HEK293 (cell line): ENCODE measurements around the gene TLL1.

Experiments used
- CTCF ChIA-PET: fragments of 350-600 bp; formaldehyde crosslinking; extraction: SDS; loops from one replicate; lab custom pipeline; 2021; ENCODE audit warnings: antibody characterized with exemption; lab: Yijun Ruan, JAX
- POLR2A ChIA-PET: fragments of 300-600 bp; formaldehyde crosslinking; extraction: SDS; loops from one replicate; lab custom pipeline; 2020; ENCODE audit warnings: antibody characterized with exemption, inconsistent platforms; lab: Yijun Ruan, JAX
- H3K27ac ChIP-seq: fragments of 200-500 bp; sonication (Bioruptor generic); 2 replicates; pipeline ENCODE4 v1.5.1; 2014; ENCODE audit warnings: low read depth, low read length, control low read depth, inconsistent platforms; ENCODE audit errors: extremely low read depth
- H3K36me3 ChIP-seq, 2 experiments: fragments of 200-500 bp in 1 of 2; sonication (Bioruptor generic) in 1 of 2; 1 replicate in 1 of 2; 2 replicates in 1 of 2; pipeline ENCODE4 v1.5.1; 2014 to 2017; ENCODE audit warnings: inconsistent platforms in 2 of 2, low read length in 2 of 2; ENCODE audit not compliant: control insufficient read depth in 2 of 2, insufficient read depth in 1 of 2
- H3K4me1 ChIP-seq: fragments of 200-500 bp; sonication (Bioruptor generic); 2 replicates; pipeline ENCODE4 v1.5.1; 2014; ENCODE audit warnings: mild to moderate bottlenecking, low read length, inconsistent platforms; ENCODE audit not compliant: control insufficient read depth, insufficient read depth
- H3K4me3 ChIP-seq: 2 replicates; pipeline ENCODE4 v1.5.1; 2011; ENCODE audit warnings: low read depth, mild to moderate bottlenecking, control low read depth, low read length, moderate library complexity
- H3K9me3 ChIP-seq: fragments of 200-500 bp; sonication (Bioruptor generic); 2 replicates; pipeline ENCODE4 v1.5.1; 2014; ENCODE audit warnings: low read depth, low read length, inconsistent platforms; ENCODE audit not compliant: control insufficient read depth, insufficient read depth
- GFI1B ChIP-seq: fragments of 450-650 bp; formaldehyde crosslinking; IDR thresholded peaks from 2 replicates; pipeline ENCODE4 v1.5.1; 2016; ENCODE audit warnings: missing biosample characterization, missing genetic modification characterization
- GLIS2 ChIP-seq: fragments of 450-650 bp; formaldehyde crosslinking; IDR thresholded peaks from 2 replicates; pipeline ENCODE4 v1.5.1; 2016; ENCODE audit warnings: missing biosample characterization, missing genetic modification characterization
- KLF1 ChIP-seq: fragments of 450-650 bp; formaldehyde crosslinking; IDR thresholded peaks from 2 replicates; pipeline ENCODE4 v1.5.1; 2016; ENCODE audit warnings: missing biosample characterization, missing genetic modification characterization
- KLF16 ChIP-seq: fragments of 450-650 bp; formaldehyde crosslinking; IDR thresholded peaks from 2 replicates; pipeline ENCODE4 v1.5.1; 2017; ENCODE audit warnings: missing biosample characterization, missing genetic modification characterization
- MEIS1 ChIP-seq: sonication (generic); formaldehyde crosslinking; IDR thresholded peaks from 2 replicates; pipeline ENCODE4 v1.8.1; 2022; ENCODE audit warnings: missing genetic modification reagents, mild to moderate bottlenecking, borderline replicate concordance
- MZF1 ChIP-seq: fragments of 450-650 bp; formaldehyde crosslinking; IDR thresholded peaks from 2 replicates; pipeline ENCODE4 v1.5.1; 2017; ENCODE audit warnings: missing biosample characterization, missing genetic modification characterization, borderline replicate concordance
- RBAK ChIP-seq: fragments of 450-650 bp; formaldehyde crosslinking; IDR thresholded peaks from 2 replicates; pipeline ENCODE4 v1.5.1; 2016; ENCODE audit warnings: missing biosample characterization, missing genetic modification characterization
- REPIN1 ChIP-seq: fragments of 450-650 bp; formaldehyde crosslinking; IDR thresholded peaks from 2 replicates; pipeline ENCODE4 v1.5.1; 2017; ENCODE audit warnings: missing biosample characterization, missing genetic modification characterization, low read depth
- SCRT1 ChIP-seq: fragments of 450-650 bp; formaldehyde crosslinking; IDR thresholded peaks from 2 replicates; pipeline ENCODE4 v1.5.1; 2016; ENCODE audit warnings: missing biosample characterization, missing genetic modification characterization, borderline replicate concordance
- YY1 ChIP-seq: fragments of 450-650 bp; formaldehyde crosslinking; IDR thresholded peaks from 2 replicates; pipeline ENCODE4 v1.5.1; 2018; ENCODE audit warnings: missing biosample characterization, missing genetic modification characterization
- ZNF155 ChIP-seq: fragments of 450-650 bp; formaldehyde crosslinking; IDR thresholded peaks from 2 replicates; pipeline ENCODE4 v1.5.1; 2016; ENCODE audit warnings: missing biosample characterization, missing genetic modification characterization
- ZNF169 ChIP-seq: fragments of 450-650 bp; formaldehyde crosslinking; IDR thresholded peaks from 2 replicates; pipeline ENCODE4 v1.5.1; 2016; ENCODE audit warnings: missing biosample characterization, missing genetic modification characterization
- ZNF223 ChIP-seq: fragments of 450-650 bp; formaldehyde crosslinking; IDR thresholded peaks from 2 replicates; pipeline ENCODE4 v1.5.1; 2016; ENCODE audit warnings: missing biosample characterization, missing genetic modification characterization
- ZNF274 ChIP-seq, 2 experiments: fragments of 200-500 bp in 1 of 2; fragments of 450-650 bp in 1 of 2; sonication (Bioruptor generic) in 1 of 2; formaldehyde crosslinking in 1 of 2; IDR thresholded peaks; 2 replicates each; pipeline versions ENCODE4 v1.5.1 to v1.6.1; 2014 to 2016; ENCODE audit warnings: borderline replicate concordance in 1 of 2, inconsistent platforms in 1 of 2, low read length in 1 of 2, missing biosample characterization in 1 of 2, missing genetic modification characterization in 1 of 2
- ZNF302 ChIP-seq: fragments of 450-650 bp; formaldehyde crosslinking; IDR thresholded peaks from 2 replicates; pipeline ENCODE4 v1.5.1; 2016; ENCODE audit warnings: missing biosample characterization, missing genetic modification characterization, low read depth
- ZNF311 ChIP-seq: fragments of 450-650 bp; formaldehyde crosslinking; IDR thresholded peaks from 2 replicates; pipeline ENCODE4 v1.5.1; 2017; ENCODE audit warnings: missing biosample characterization, missing genetic modification characterization, borderline replicate concordance
- ZNF366 ChIP-seq: fragments of 450-650 bp; formaldehyde crosslinking; conservative IDR thresholded peaks from 2 replicates; pipeline ENCODE4 v1.5.1; 2016; ENCODE audit warnings: missing biosample characterization, missing genetic modification characterization
- ZNF514 ChIP-seq: fragments of 450-650 bp; formaldehyde crosslinking; IDR thresholded peaks from 2 replicates; pipeline ENCODE4 v1.5.1; 2016; ENCODE audit warnings: missing biosample characterization, missing genetic modification characterization
- ZNF544 ChIP-seq: fragments of 450-650 bp; formaldehyde crosslinking; IDR thresholded peaks from 2 replicates; pipeline ENCODE4 v1.5.0; 2017; ENCODE audit warnings: missing biosample characterization, missing genetic modification characterization
- ZNF548 ChIP-seq: fragments of 450-650 bp; formaldehyde crosslinking; IDR thresholded peaks from 2 replicates; pipeline ENCODE4 v1.5.1; 2016; ENCODE audit warnings: missing biosample characterization, missing genetic modification characterization
- ZNF621 ChIP-seq: fragments of 450-650 bp; formaldehyde crosslinking; IDR thresholded peaks from 2 replicates; pipeline ENCODE4 v1.5.1; 2017; ENCODE audit warnings: missing biosample characterization, missing genetic modification characterization
- ZNF664 ChIP-seq: fragments of 450-650 bp; formaldehyde crosslinking; IDR thresholded peaks from 2 replicates; pipeline ENCODE4 v1.5.1; 2016; ENCODE audit warnings: missing biosample characterization, missing genetic modification characterization
- ZNF747 ChIP-seq: fragments of 450-650 bp; formaldehyde crosslinking; IDR thresholded peaks from 2 replicates; pipeline ENCODE4 v1.5.1; 2016; ENCODE audit warnings: missing biosample characterization, missing genetic modification characterization
- ZSCAN23 ChIP-seq: fragments of 450-650 bp; formaldehyde crosslinking; IDR thresholded peaks from 2 replicates; pipeline ENCODE4 v1.5.1; 2016; ENCODE audit warnings: missing biosample characterization, missing genetic modification characterization
- ZSCAN30 ChIP-seq: fragments of 450-650 bp; IDR thresholded peaks from 2 replicates; pipeline ENCODE4 v1.5.1; 2018; ENCODE audit warnings: missing biosample characterization, mild to moderate bottlenecking, missing genetic modification characterization, moderate library complexity
- TF ChIP-seq, protein P1 (sequence below): fragments of 450-650 bp; formaldehyde crosslinking; IDR thresholded peaks from 2 replicates; pipeline ENCODE4 v1.5.1; 2016; ENCODE audit warnings: missing biosample characterization, missing genetic modification characterization
- TF ChIP-seq, protein P2 (sequence below): IDR thresholded peaks from 2 replicates; pipeline ENCODE4 v1.6.1; 2011; ENCODE audit warnings: mild to moderate bottlenecking, low read depth, low read length, borderline replicate concordance
- TF ChIP-seq, protein P3 (sequence below): fragments of 450-650 bp; formaldehyde crosslinking; IDR thresholded peaks from 2 replicates; pipeline ENCODE4 v1.5.1; 2017; ENCODE audit warnings: missing biosample characterization, missing genetic modification characterization
- TF ChIP-seq, protein P4 (sequence below): fragments of 450-650 bp; formaldehyde crosslinking; IDR thresholded peaks from 2 replicates; pipeline ENCODE4 v1.5.1; 2016; ENCODE audit warnings: missing biosample characterization, missing genetic modification characterization, borderline replicate concordance
- TF ChIP-seq, protein P5 (sequence below): fragments of 450-650 bp; formaldehyde crosslinking; IDR thresholded peaks from 2 replicates; pipeline ENCODE4 v1.5.1; 2016; ENCODE audit warnings: missing biosample characterization, missing genetic modification characterization

TLL1 gene

DNA sequence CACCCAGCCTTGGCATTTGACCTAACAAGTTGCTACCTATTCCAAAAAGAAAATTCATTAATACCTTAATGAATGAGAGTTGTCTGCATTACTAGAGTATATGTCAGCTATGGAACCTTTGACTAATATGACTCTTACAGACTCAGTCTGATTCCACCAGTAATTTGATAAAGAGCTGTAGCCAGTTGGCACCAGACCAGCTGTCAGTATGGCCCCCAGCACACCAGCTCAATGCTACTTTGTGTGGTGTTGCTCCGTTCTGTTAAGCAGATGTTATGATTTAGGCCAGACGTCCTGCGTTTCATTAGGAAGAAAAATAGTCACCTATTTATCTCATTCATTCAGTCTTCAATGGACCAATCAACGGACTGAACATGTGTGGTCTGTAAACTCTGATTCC lies 215.5 kb downstream of the TLL1 start:
- POLR2A ChIA-PET = no interaction called here
- TF ChIP-seq ZNF155 (tag by site-specific recombination) = no peak
- no peak for TF ChIP-seq MZF1
- no peak for TF ChIP-seq ZNF302 (tag by site-specific recombination)
- TF ChIP-seq, protein P1, sequence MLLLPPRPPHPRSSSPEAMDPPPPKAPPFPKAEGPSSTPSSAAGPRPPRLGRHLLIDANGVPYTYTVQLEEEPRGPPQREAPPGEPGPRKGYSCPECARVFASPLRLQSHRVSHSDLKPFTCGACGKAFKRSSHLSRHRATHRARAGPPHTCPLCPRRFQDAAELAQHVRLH (tag by site-specific recombination) = no peak
- TF ChIP-seq ZSCAN30 (tag by site-specific recombination) = no peak
- TF ChIP-seq REPIN1 (tag by site-specific recombination) = no peak
- TF ChIP-seq, protein P2, sequence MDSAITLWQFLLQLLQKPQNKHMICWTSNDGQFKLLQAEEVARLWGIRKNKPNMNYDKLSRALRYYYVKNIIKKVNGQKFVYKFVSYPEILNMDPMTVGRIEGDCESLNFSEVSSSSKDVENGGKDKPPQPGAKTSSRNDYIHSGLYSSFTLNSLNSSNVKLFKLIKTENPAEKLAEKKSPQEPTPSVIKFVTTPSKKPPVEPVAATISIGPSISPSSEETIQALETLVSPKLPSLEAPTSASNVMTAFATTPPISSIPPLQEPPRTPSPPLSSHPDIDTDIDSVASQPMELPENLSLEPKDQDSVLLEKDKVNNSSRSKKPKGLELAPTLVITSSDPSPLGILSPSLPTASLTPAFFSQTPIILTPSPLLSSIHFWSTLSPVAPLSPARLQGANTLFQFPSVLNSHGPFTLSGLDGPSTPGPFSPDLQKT = no peak
- TF ChIP-seq ZNF548 (tag by site-specific recombination) = no peak
- no peak for TF ChIP-seq KLF16 (tag by site-specific recombination)
- TF ChIP-seq, protein P3, sequence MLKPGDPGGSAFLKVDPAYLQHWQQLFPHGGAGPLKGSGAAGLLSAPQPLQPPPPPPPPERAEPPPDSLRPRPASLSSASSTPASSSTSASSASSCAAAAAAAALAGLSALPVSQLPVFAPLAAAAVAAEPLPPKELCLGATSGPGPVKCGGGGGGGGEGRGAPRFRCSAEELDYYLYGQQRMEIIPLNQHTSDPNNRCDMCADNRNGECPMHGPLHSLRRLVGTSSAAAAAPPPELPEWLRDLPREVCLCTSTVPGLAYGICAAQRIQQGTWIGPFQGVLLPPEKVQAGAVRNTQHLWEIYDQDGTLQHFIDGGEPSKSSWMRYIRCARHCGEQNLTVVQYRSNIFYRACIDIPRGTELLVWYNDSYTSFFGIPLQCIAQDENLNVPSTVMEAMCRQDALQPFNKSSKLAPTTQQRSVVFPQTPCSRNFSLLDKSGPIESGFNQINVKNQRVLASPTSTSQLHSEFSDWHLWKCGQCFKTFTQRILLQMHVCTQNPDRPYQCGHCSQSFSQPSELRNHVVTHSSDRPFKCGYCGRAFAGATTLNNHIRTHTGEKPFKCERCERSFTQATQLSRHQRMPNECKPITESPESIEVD (tag by site-specific recombination) = no peak
- no peak for TF ChIP-seq MEIS1 (CRISPR knock-in tag)
- no peak for TF ChIP-seq ZNF621 (tag by site-specific recombination)
- TF ChIP-seq ZNF664 = no peak
- TF ChIP-seq, all 188 proteins: peak for 0
- Histone ChIP-seq H3K9me3 (no peaks in the 10 kb centered on the region), H3K27ac (no peak overlapping the region), H3K36me3 (no peaks in the 10 kb centered on the region), H3K4me1 (no peaks in the 10 kb centered on the region), H3K4me3 (no peak overlapping the region)
- CTCF ChIA-PET = no interaction called here

DNA sequence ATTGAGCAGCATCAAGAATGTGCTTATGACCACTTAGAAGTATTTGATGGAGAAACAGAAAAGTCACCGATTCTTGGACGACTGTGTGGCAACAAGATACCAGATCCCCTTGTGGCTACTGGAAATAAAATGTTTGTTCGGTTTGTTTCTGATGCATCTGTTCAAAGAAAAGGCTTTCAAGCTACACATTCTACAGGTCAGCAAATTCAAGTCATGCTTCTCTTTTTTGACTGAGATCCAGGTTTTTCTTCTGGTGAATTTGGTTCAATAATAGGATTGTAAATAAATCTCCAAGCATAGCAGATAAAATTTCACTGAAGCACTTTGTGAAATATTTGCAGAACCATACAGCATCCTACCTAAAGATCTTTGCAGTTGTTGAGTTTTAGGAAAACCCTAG lies 218.1 kb downstream of the TLL1 start:
- Histone ChIP-seq H3K4me3 (no peak overlapping the region), H3K9me3 (no peaks in the 10 kb centered on the region), H3K4me1 (no peaks in the 10 kb centered on the region), H3K27ac (no peak overlapping the region), H3K36me3 (no peaks in the 10 kb centered on the region)
- ChIA-PET CTCF (interaction anchor here (0.7 to 1.3 kb wide), 5 partner anchors 36 to 598 kb away, joined by 3 to 5 read pairs (median 3); no protein-coding TSS in a partner anchor), POLR2A (no interaction called here)
- TF ChIP-seq SCRT1 = no peak
- TF ChIP-seq KLF1 = no peak
- no peak for TF ChIP-seq ZNF747 (tag by site-specific recombination)
- no peak for TF ChIP-seq RBAK (tag by site-specific recombination)
- no peak for TF ChIP-seq YY1 (tag by site-specific recombination)
- TF ChIP-seq, protein P4, sequence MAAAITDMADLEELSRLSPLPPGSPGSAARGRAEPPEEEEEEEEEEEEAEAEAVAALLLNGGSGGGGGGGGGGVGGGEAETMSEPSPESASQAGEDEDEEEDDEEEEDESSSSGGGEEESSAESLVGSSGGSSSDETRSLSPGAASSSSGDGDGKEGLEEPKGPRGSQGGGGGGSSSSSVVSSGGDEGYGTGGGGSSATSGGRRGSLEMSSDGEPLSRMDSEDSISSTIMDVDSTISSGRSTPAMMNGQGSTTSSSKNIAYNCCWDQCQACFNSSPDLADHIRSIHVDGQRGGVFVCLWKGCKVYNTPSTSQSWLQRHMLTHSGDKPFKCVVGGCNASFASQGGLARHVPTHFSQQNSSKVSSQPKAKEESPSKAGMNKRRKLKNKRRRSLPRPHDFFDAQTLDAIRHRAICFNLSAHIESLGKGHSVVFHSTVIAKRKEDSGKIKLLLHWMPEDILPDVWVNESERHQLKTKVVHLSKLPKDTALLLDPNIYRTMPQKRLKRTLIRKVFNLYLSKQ = no peak
- TF ChIP-seq ZSCAN23 = no peak
- TF ChIP-seq ZNF514 (tag by site-specific recombination) = no peak
- TF ChIP-seq ZNF544 (tag by site-specific recombination) = no peak
- TF ChIP-seq ZNF223 (tag by site-specific recombination) = no peak
- no peak for TF ChIP-seq GLIS2
- no peak for TF ChIP-seq ZNF311 (tag by site-specific recombination)
- no peak for TF ChIP-seq ZNF664
- TF ChIP-seq ZNF169 (tag by site-specific recombination) = no peak
- TF ChIP-seq, protein P5, sequence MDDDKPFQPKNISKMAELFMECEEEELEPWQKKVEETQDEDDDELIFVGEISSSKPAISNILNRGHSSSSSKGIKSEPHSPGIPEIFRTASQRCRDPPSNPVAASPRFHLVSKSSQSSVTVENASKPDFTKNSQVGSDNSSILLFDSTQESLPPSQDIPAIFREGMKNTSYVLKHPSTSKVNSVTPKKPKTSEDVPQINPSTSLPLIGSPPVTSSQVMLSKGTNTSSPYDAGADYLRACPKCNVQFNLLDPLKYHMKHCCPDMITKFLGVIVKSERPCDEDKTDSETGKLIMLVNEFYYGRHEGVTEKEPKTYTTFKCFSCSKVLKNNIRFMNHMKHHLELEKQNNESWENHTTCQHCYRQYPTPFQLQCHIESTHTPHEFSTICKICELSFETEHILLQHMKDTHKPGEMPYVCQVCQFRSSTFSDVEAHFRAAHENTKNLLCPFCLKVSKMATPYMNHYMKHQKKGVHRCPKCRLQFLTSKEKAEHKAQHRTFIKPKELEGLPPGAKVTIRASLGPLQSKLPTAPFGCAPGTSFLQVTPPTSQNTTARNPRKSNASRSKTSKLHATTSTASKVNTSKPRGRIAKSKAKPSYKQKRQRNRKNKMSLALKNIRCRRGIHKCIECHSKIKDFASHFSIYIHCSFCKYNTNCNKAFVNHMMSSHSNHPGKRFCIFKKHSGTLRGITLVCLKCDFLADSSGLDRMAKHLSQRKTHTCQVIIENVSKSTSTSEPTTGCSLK (tag by site-specific recombination) = no peak
- no peak for TF ChIP-seq GFI1B
- no peak for TF ChIP-seq ZNF274 (IDR thresholded peaks at IDR 0.05; ENCODE audit: low read length)
- no peak for TF ChIP-seq ZNF274 (tag by site-specific recombination; IDR thresholded peaks at IDR 0.05; ENCODE audit: borderline replicate concordance)
- TF ChIP-seq ZNF366 (tag by site-specific recombination) = no peak
